Suppressor macrophage treated with lipopolysaccharide for 4 hours (primary cell): ENCODE results near the gene ZBTB33.

Experiments used
- DNase-seq: peaks from one replicate; pipeline ENCODE4 v3.0.0-alpha.2; 2020

Gene ZBTB33

DNA sequence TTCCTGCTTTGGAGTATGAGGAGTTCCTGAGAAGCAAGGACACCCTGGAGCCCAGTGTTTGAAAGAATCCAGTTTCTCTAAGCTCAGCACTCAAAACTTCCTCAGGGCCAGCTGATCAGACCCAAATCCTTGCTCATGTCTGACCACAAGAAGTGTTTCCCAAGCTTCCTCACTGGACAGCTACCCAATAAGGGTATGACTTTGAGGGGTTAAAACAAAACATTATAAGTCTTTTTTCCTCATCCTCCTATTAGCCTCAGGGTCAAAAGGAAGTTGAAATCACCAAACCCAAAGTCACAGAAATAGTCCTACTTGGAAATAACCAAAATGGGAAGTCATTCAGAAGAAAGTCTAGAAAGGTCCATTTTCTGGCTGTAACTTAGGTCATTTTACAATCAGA is 13.7 kb downstream of the ZBTB33 start:
- DNase-seq, result peak; percentile 49

DNA sequence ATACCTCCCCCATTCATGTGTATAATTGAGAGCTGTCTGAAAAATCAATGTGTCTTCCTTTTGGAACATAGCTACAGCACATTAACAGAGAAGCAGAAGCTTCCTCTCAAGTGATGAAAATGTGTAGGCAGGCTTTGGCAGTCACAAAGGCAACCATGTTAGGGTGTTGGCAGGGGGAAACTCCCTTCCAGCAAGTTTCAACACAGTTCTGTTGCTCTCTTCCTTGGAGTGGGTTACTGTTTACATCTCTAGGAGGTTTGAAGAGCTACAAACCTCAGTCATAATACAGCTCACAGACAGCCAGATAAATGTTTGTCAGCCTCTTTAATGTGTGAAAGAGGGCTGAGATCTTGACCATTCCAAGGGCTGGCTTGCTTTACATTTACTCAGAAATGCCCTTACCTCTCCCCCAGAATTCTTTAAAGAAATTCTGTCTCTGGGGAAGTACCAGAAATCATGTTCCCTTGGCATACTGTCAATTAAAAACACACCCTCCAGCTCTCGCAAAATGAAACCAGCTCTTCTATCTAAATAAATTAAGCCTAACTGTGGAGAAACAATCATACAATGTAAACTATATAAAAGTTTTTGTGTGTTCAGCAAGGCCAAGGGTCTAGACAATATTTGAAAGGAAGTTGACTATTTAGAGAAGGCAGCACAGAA is 18.9 kb downstream of the ZBTB33 start:
- DNase-seq, result peak; percentile 73

DNA sequence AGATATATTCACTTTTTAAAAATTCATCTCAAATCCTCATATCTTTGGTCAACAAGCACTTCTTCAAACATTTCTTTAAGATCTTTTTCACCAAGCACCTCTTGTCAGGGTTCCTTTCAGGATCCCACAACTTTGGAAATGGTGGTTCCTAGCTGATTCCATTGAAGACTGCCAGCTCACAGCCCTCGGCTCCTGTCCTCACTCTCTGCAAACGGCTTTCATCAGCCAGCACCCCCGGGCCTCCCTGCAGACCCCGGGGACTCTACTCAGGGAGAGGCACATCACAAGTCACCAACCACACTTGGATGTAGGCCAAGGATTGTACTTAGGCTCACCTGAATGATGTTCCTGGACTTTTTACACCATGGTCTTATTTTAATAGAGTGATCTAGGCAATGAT is 20.0 kb downstream of the ZBTB33 start:
- no peak for DNase-seq

DNA sequence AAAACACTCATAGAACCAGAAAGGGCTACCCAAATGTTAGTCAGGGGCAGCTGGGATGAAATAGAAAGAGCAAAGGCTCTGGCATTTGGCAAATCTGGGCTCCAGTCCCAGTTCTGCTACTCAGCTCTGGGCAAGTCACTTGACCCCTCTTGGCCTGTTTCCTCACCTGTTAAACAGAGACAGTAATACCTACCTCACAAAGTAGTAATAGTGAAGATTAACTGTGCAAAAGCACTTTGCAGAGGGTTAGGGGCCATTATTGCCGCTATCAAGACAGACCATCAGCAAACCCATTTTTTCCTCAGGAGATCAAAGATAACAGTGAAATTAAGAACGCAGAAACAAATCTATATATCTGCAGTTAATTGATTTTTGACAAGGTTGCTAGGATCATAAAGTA is 20.6 kb downstream of the ZBTB33 start:
- no peak for DNase-seq

DNA sequence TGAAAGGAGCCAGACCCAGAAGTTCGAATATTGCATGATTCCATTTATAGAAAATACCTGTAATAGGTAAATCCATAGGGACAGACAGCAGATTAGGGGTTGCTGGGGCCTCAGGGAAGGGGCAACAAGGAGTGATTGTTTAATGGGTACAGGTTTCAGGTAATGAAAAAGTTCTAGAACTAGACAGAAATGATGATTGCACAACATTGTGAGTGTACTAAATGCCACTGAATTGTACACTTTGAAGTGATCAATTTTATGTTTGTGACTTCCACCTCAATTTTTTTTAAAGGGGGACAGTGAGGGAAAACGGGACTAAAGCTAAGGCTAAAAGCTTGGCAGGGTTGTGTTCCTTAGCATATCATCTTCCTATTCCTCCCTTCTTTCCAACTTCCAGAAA is 23.5 kb downstream of the ZBTB33 start:
- DNase-seq, result no peak

DNA sequence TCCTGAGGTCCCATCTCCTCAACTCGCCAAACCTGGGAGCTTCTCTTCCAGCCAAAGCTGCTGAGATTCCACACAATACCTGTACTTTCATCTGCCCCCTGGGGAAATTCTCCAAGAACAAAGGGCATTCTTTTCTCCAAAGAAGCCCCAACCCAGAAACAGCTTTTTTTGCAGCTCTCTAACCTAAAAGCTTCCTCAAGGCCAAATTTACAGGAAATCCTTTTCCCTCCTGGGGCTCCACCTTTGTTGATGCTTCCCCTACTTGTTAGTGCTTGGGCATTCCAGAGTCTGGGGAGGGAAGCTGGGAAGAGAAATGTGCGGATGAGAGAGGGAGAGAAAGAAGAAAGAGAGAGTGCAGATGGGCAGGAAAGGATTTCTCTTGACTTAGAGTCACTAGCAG is 24.3 kb downstream of the ZBTB33 start:
- DNase-seq, result no peak

DNA sequence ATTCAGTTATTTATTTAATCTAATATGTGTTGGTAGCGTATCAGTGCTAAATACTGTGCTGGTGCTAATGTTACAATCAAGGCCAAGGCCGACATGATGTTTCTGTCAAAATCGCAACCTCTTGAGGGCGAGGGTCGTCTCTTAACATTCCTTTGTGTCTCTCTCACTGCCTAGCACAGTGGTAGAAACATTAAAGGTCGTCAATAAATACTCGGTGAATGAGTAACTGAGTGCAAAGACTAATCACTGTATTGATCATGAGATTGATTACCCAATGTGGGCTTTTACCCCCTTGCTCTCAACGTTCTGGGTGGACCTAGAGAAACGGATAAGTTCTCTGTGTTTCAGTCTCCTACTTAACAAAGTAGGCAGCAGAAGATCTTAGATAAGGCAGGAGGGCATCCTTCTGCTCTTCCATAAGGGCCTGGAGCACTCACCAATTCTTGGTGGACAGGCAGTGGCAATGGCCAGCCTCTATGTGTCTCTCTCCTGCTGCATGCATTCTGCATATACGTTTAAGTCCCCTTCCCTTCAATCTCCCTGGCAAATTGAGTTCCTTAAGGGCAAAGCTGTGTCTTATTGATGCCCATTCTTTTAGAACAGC is 30.5 kb downstream of the ZBTB33 start:
- DNase-seq, result no peak

DNA sequence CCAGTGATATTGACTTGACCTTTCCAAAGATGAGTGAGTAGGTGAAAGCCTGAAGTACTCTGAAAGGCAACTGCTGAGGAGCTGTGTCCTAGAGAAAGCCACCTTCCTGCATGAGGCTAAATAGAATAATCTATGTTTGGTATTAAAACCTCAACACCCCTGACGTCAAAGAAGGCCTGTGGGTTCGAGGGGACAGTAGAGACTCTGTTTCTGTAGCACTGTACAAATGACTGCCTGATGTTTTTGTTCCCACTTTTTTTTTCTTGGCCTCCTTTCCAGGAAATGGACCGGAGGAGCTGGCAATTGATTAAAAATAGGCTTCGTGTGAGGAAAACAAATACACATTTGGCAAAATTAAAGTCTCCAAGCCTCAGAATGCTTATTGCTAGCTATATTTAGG is 31.1 kb downstream of the ZBTB33 start:
- no peak for DNase-seq

DNA sequence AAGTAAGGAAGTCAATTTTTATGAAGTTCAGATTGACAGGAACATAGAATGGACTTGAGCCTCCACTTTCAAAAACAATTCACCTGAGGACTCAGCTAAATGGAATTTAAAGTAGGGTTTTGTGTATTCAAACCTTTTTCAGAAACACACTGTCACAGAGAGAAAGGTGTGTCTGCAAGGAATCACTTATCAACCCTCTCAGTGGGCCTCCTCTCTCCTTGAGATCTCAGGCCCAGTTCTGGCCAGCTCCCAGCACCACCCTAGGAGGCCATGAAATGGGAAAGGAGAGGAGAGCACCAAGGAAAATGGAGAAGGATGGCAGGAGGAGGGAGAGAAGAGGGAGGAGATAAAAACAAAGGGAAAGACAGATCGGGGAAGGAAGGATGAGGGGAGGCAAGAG is 32.1 kb downstream of the ZBTB33 start:
- no peak for DNase-seq

DNA sequence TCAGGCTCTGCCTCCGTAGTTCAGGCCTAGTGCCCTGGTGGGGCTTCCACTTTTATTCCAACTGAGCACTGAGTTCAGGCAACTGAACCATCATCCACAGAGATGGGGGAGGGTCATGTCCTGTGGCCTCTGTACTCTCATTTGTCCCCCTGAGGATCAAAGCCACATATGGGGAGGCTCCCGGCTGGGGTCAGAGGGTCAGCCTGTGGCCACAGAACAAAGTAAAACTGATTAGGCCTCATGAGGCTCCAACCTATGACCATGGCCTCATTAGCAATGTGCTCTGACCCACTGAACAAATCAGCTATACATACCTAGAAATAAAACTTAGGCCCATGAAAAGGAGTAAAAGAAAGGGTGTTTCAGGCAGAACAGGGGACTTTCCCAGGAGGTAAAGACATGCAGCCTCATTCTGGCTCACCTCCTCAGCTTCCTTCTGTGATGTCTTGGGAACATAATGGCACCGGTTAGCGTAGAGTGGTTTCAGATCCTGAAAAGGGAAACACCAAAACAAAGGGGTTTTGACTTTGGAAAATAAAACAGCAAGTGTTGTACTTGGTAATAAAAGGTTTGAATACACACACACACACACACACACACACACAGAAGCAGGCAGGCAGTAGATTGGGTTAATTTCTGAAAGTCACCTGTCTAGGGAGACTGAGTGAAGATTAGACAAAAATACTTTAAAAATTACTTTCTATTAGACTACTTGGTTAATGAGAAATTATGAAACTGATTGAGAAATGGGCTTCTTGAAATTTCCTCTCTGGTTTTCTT is 36.3 kb downstream of the ZBTB33 start:
- DNase-seq, result no peak

DNA sequence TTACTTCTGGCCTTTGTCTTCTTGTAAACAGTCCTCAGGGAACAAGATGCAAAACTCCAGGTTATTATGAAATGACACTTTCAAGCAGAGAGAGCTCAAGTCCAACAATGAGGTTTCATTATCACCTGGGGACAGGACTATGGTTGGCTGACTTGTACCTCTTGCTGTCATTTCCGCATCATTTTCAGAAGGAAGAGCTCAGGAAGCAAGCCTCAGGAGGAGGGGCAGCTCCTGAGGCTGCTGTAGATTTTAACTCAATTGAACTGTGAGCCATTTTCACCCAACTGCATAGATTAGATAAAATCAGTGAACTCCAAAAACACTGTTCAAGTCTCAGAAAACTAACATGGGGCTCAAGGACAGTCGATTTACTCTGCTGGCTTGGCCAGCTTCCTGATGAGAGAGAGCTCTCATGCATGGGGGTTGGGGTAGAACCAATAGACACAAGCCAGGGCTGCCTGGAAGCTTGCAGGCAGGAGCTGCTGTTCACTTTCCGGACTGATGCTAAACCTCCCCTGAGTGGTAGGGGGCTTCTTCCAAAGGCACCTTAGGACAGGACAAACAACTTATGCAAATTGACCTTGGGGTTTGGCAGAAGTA is 37.0 kb downstream of the ZBTB33 start:
- no peak for DNase-seq

DNA sequence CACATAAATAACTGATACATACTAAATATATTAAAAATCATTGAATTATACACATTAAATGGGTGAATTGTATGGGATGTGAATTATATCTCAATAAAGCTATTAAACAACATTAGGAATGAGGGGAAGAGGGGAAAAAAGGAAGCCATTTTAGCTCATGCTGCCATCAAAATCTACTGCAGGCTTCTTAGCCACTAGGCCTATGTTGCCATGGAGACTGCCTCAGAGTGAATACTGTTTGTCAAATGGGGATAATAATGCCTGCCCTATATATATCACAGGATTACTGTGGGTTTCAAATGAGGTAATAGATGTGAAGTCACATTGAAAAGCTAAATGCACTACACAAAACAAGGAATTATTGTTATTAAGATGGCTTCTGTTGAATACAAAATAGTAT is 39.5 kb downstream of the ZBTB33 start:
- DNase-seq, result no peak

DNA sequence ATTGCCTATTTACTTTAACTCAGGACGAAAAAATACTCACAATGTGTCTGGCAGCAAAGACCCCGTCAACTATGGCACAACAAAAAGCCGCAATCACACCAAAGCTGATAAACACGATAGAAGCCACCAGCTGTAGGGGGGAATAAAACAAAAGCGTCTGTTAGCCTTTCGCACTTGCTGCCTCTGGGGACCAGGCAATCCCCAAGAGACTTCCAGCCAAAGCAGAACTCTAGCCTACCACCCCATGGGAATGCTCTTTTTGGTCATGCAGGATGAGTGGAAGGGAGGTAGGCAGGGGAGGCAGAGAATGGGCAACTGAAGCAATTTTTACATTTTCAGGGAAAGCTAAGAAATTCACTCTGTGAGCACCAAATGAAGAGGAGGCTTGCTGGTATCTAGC is 40.6 kb downstream of the ZBTB33 start:
- DNase-seq, result no peak

DNA sequence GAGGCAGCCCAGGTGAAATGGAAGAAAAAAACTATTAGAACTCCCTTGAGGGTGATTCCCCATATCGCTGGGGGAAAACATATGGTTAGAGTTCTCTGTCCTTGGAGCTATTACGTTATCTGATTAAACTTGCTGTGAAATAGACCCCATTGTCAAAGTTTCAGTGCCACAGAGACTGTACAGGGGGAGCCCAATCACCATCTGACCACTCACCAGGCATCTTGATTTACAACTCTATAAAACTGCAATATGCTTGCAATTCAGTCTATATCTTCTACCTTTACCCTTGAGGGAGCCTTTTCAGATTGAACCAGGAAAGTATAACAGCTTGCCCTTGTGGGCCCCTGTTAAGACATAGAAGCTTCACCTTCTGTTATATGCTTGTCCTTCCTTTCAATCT is 42.4 kb downstream of the ZBTB33 start:
- no peak for DNase-seq

DNA sequence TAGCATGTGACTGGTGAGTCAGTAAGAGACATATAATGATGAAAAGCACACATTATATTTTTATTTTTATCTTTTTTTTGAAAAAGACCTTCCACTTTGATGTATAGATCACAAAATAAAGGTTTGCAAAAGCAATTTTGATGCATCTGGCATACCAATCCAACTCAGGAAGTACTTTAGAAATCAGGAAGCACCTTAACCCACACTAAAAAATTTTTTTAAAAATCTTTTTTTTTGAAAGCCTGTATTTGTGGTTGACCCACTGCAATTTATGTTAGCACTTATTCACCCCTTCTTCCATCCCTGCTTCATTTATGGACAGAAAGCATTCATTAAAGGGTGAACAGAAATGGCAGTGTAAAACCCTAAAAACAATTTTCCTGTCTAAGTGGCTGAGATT is 44.0 kb downstream of the ZBTB33 start:
- DNase-seq, result no peak

DNA sequence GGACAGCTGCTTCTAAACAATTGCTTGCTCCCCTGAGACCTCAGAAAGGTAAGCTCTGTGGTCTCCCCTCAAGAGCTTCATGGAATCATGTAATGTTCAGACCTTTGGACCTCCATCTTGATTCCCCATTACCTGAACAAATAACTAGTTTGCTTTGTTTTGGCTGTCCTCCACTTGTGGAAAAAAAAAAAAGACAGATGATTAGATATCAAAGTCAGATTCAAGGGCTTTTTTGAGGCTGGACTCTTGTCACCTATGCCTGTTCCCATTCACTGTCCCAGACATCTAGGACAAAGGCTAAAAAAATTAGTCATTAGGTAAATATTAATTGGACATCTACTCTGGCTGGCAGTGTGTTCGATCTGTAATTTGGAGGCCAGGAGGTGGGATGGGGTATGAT is 47.3 kb downstream of the ZBTB33 start:
- DNase-seq, result no peak

DNA sequence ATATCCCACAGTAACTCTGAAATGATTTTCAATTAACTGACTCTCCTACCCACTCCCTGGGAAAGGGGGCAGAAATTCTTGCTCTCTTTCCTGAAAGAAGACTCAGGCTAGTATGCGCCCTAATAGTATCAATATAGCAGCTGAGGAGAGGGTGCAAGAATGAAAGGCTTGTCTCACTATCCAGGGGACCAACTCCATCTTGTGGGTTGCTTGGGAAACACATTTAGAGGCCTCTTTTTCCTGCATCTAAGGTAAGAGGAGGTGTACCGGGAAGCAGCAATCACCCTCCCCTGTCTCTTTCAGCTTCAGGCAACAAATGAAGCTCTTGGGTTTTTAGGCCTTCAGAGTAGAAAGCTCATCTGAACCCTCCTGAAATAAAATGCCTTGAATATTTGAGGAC is 49.3 kb downstream of the ZBTB33 start:
- DNase-seq, result no peak

DNA sequence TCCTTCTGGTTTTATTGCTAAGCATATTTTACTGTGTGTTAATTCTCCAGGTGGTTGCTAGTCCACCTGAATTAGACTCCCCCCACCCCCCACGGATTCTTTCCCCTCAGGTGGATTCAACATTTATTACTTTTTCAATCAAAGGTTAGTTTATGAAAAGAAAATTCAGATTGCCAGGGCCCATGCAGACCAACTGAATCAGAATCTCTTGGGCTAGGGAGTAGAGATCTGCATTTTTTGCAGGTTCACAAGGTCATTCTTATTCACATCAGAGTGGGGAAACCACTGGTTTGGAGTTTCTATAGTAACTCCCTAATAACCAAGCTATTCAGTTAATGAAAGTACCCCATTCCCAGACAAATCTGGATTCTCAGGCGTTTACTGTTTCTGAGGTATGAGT is 50.9 kb downstream of the ZBTB33 start:
- DNase-seq, result no peak

DNA sequence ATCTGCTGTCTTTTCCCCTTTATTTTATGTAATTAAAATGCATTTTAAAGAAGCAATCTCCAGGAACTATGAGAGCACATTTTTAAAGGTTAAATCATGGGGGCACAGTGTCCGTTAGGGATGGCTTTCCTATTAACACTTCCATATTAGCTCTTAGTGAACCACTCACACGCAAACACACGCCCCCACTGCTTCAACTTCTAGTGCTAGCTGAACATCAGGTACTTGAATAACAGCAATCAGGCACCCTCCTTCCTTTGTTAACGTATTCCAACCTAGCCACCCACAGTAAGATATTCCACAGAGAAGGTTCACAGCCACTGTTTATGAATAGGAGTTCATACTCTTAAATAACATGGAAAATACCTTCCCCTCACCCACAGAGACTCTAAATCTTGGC is 51.3 kb downstream of the ZBTB33 start:
- no peak for DNase-seq

DNA sequence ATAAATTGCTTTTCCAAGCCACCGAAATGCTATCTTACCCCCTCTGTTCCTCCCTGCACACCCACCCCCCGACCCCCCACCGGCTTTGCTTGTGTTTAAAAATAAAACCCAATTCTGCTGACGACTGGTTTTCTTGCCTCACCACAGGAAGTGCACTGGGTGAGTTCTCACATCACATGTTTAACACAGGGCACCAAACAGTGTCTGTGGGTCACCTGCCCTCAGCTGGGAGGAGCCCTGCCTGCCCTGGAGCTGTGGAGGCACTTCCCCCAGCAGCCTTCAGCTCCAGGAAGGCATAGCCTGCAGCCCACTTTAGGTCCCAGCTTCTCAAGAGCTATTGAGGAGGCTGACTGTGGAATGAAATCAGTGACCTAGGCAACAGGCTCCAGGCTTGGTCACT is 51.8 kb downstream of the ZBTB33 start:
- DNase-seq, result no peak

DNA sequence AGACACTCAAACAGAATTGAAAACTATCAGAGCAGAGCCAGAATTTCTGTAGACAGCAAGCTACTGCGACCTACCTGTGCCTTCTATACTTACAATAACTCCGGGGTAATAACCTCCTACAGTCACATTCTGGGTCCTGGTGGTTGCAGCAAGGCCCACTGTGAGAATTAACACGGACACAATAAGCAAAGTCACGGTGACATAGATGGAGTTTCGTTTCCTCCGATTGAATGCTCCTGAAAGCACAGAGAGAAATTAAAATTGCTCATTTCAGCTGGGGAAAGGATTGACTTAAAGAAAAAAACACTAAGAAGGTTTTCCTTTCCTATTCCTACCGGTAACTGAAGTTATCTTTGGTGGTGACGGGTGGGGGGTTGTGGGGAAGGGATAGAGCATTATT is 53.6 kb downstream of the ZBTB33 start:
- DNase-seq, result peak; percentile 64

DNA sequence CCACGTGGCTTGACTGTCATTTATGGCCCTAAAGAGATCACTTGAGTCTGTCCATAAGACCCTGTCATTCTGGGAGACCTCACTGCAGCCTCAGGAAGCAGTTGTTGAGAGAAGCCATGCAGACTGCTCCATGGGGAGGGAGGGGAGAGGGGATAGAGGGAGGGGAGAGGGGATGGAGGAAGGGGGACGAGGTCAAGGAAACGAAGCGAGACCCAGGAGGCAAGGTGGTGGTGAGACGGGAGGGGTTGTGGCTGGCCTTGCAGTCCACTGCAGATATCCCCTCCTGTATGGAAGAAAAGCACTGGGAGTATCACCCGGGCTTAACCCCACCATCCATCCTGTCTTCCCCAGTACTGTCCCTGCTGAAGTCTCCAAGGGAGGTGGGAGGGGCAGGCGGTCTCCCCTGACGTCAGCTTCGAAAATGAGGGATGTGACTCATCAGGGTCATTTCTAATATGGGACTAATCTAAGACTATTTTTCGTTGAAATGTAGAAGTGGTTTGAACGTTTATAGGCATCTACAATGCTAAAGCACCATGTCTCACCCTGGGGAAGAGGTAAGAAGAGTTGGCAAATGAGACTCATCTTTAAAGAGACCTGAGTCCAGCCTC is 55.0 kb downstream of the ZBTB33 start:
- DNase-seq, result peak; percentile 53

DNA sequence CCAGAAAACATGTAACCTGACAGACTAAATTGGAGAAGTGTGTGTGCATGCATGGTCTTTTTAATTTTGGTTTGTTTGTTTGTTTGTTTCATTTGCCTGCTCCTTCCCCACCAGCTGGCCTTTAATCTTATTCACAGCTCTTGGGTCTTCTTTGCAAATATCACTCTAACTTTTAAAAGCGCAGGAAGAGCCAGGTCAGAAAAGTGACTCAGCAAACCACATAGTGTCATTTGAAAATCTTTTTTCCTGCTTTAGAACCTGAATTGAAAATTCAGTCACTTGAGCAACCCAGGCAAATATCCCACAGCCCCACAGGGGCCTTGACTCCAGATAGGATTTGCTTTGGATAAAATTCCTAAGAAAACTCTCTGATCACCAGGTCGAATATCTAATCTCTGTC is 56.0 kb downstream of the ZBTB33 start:
- no peak for DNase-seq
